ENCODE data around the gene DECR2.

GRCh38 chr16:397135-397661 is 4.5 kb upstream of the DECR2 start, which contains the start of gene NME4:
- TF ChIP-seq, protein P1, sequence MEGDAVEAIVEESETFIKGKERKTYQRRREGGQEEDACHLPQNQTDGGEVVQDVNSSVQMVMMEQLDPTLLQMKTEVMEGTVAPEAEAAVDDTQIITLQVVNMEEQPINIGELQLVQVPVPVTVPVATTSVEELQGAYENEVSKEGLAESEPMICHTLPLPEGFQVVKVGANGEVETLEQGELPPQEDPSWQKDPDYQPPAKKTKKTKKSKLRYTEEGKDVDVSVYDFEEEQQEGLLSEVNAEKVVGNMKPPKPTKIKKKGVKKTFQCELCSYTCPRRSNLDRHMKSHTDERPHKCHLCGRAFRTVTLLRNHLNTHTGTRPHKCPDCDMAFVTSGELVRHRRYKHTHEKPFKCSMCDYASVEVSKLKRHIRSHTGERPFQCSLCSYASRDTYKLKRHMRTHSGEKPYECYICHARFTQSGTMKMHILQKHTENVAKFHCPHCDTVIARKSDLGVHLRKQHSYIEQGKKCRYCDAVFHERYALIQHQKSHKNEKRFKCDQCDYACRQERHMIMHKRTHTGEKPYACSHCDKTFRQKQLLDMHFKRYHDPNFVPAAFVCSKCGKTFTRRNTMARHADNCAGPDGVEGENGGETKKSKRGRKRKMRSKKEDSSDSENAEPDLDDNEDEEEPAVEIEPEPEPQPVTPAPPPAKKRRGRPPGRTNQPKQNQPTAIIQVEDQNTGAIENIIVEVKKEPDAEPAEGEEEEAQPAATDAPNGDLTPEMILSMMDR (IDR thresholded peaks at IDR 0.05), result no peak
- no peak for TF ChIP-seq POLR2A (IDR thresholded peaks at IDR 0.05)
- TF ChIP-seq POLR2AphosphoS5 (IDR thresholded peaks at IDR 0.05), result no peak
- TF ChIP-seq EP300 (IDR thresholded peaks at IDR 0.05), result no peak
